ENCODE results near the gene AUP1.

DNA sequence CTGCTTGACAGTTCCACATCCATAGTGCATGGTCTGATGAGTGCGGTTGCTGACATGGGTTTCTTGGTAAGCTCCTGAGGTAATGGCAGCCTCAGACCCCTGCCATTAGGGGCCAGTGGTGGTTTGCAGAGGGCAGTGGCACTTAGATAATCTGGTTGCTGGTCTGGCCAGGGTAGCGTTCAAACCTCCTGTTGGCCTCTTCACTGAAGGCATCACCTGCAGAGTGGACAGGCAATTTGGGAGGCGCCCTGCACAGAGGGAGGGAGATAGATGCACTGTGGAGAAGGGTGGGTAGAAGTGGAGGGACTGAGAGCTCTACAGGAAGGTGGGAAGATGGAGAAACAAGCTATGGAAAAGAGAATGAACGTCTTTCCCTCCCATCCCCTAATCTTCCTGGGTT is 4.0 kb upstream of the AUP1 start:
- TF ChIP-seq, protein P1, sequence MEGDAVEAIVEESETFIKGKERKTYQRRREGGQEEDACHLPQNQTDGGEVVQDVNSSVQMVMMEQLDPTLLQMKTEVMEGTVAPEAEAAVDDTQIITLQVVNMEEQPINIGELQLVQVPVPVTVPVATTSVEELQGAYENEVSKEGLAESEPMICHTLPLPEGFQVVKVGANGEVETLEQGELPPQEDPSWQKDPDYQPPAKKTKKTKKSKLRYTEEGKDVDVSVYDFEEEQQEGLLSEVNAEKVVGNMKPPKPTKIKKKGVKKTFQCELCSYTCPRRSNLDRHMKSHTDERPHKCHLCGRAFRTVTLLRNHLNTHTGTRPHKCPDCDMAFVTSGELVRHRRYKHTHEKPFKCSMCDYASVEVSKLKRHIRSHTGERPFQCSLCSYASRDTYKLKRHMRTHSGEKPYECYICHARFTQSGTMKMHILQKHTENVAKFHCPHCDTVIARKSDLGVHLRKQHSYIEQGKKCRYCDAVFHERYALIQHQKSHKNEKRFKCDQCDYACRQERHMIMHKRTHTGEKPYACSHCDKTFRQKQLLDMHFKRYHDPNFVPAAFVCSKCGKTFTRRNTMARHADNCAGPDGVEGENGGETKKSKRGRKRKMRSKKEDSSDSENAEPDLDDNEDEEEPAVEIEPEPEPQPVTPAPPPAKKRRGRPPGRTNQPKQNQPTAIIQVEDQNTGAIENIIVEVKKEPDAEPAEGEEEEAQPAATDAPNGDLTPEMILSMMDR (IDR thresholded peaks at IDR 0.05; ENCODE audit: control extremely low read depth in 1 of 3, insufficient read depth in 1 of 3, low read depth in 1 of 3, low read length in 3 of 3): no peak
- TF ChIP-seq RNF2 (IDR thresholded peaks at IDR 0.05; ENCODE audit: borderline replicate concordance, low read depth, low read length, missing control alignments, poor library complexity, severe bottlenecking) (no peak), POLR2A (IDR thresholded peaks at IDR 0.05; ENCODE audit: control extremely low read depth in 1 of 2, low read depth in 2 of 2, low read length in 2 of 2) (peak in 1 of 2 experiments; percentile 47; a peak in 1 of 3 replicates), POLR2AphosphoS5 (IDR thresholded peaks at IDR 0.05; ENCODE audit: low read depth, low read length) (no peak), MAX (IDR thresholded peaks at IDR 0.05) (no peak), BCL11A (IDR thresholded peaks at IDR 0.05; ENCODE audit: low read depth in 2 of 2, low read length in 2 of 2) (no peak), TAF1 (IDR thresholded peaks at IDR 0.05; ENCODE audit: low read depth, low read length) (no peak), ASH2L (IDR thresholded peaks at IDR 0.05; ENCODE audit: low read length) (no peak), CREB1 (IDR thresholded peaks at IDR 0.05) (no peak), GABPA (IDR thresholded peaks at IDR 0.05; ENCODE audit: borderline replicate concordance, insufficient read depth, low read length) (no peak), SIN3A (conservative IDR thresholded peaks at IDR 0.05 in 1 of 2, IDR thresholded peaks at IDR 0.05 in 1 of 2; ENCODE audit: low read depth in 1 of 2, low read length in 2 of 2) (no peak)
- TF ChIP-seq, protein P2, sequence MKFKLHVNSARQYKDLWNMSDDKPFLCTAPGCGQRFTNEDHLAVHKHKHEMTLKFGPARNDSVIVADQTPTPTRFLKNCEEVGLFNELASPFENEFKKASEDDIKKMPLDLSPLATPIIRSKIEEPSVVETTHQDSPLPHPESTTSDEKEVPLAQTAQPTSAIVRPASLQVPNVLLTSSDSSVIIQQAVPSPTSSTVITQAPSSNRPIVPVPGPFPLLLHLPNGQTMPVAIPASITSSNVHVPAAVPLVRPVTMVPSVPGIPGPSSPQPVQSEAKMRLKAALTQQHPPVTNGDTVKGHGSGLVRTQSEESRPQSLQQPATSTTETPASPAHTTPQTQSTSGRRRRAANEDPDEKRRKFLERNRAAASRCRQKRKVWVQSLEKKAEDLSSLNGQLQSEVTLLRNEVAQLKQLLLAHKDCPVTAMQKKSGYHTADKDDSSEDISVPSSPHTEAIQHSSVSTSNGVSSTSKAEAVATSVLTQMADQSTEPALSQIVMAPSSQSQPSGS (IDR thresholded peaks at IDR 0.05; ENCODE audit: low read length): no peak
